Measurements from ENCODE around the gene ARL3. TPM values are rescaled to one million over a fixed set of nuclear protein-coding genes. Genes with fewer than 3 reads are reported as not detected.
A peak's percentile ranks its signal among the peaks of the same experiment; 100 is the strongest.

ARL3 gene
- total RNA-seq, 1 experiment from 2014 or later, result 16.5 TPM

GRCh38 chr10:102651455-102652169, 62.6 kb downstream of the ARL3 start:
- no peak overlapping the region for H3K14ac ChIP-seq (ENCODE audit: insufficient read depth, low read length)
- TF ChIP-seq CTCF (conservative IDR thresholded peaks at IDR 0.05), result no peak
- peaks cover 6% of the 10 kb centered on the region for H3K79me1 ChIP-seq (ENCODE audit: insufficient read depth, low read depth, low read length, poor library complexity, severe bottlenecking)
- no peaks in the 10 kb centered on the region for H3K27me3 Mint-ChIP-seq (ENCODE audit: low read depth)
- no peak overlapping the region for H3K4ac ChIP-seq (ENCODE audit: low read depth, low read length)
- no peak overlapping the region for H2BK15ac ChIP-seq (ENCODE audit: low read depth, low read length)
- H3K9ac ChIP-seq (ENCODE audit: extremely low read depth, insufficient read length, low read length), result no peak overlapping the region
- no peak overlapping the region for H2AFZ ChIP-seq (ENCODE audit: low read length)
- peaks cover 5% of the 10 kb centered on the region; the same call in 1 of the 2 replicates for H3K4me1 ChIP-seq (ENCODE audit: insufficient read depth, low read length)
- H3K4me2 ChIP-seq (ENCODE audit: insufficient read depth, insufficient read length, low read length), result no peak overlapping the region
- H2BK12ac ChIP-seq (ENCODE audit: insufficient read length, low read depth, low read length), result no peak overlapping the region
- H3K4me1 Mint-ChIP-seq, result peaks cover 53 to 67% of the 10 kb centered on the region in 2 experiments
- no peak overlapping the region for H4K8ac ChIP-seq (replicated peaks; ENCODE audit: insufficient read length, low read depth, low read length)
- H3K9me3 Mint-ChIP-seq, result no peaks in the 10 kb centered on the region
- H3K4me3 Mint-ChIP-seq, result no peak overlapping the region
- H3K18ac ChIP-seq (ENCODE audit: insufficient read length, low read depth, low read length), result no peak overlapping the region
- no peaks in the 10 kb centered on the region for H3K23me2 ChIP-seq (ENCODE audit: insufficient read length, low read depth, low read length, poor library complexity, severe bottlenecking)
- no peak overlapping the region for H4K91ac ChIP-seq (ENCODE audit: insufficient read length, low read depth, low read length)
- H3T11ph ChIP-seq (ENCODE audit: low read length), result no peak overlapping the region
- H2BK120ac ChIP-seq (ENCODE audit: low read depth, low read length, poor library complexity, severe bottlenecking), result no peak overlapping the region
- no CpG with 5 or more reads among the region's 11 CpGs for WGBS (ENCODE audit: extremely low coverage, insufficient read length, low lambda C conversion rate)
- peaks cover 19% of the 10 kb centered on the region; the same call in 1 of the 2 replicates for H3K79me2 ChIP-seq (ENCODE audit: insufficient read depth, low read length)
- H2BK5ac ChIP-seq (ENCODE audit: insufficient read length, low read length), result no peak overlapping the region
- H3K23ac ChIP-seq (ENCODE audit: insufficient read length, low read depth, low read length), result no peak overlapping the region
- no peak overlapping the region for H4K5ac ChIP-seq (ENCODE audit: insufficient read length, low read depth, low read length)
- H3K27ac Mint-ChIP-seq, result peak overlapping the region in 1 of 3 experiments; percentile 87; a peak in 1 of 7 replicates
- DNase-seq, result no peak
- peaks cover 12 to 39% (median 35%) of the 10 kb centered on the region in 3 experiments; a peak in 6 of 7 replicates for H3K36me3 Mint-ChIP-seq (ENCODE audit: insufficient read depth in 1 of 3, low read depth in 3 of 3)
- H4K20me1 ChIP-seq (ENCODE audit: control insufficient read depth, insufficient read depth, insufficient read length), result no peaks in the 10 kb centered on the region
- no peak overlapping the region for H3K56ac ChIP-seq (ENCODE audit: insufficient read length, low read depth, low read length)
- H2AK5ac ChIP-seq (ENCODE audit: insufficient read length, low read length), result no peak overlapping the region
- H3K9me3 ChIP-seq (ENCODE audit: control insufficient read depth, low read depth, low read length), result no peaks in the 10 kb centered on the region
- H3K27ac ChIP-seq (ENCODE audit: insufficient read length, low read depth, low read length), result no peak overlapping the region
- no peaks in the 10 kb centered on the region for H3K27me3 ChIP-seq (ENCODE audit: insufficient read depth, low read length)
- H2BK20ac ChIP-seq (ENCODE audit: low read depth, low read length, poor library complexity, severe bottlenecking), result no peak overlapping the region
